ENCODE data around the gene MXRA7.
"Not testable (repeated sequence)": the region's sequence is repeated elsewhere in the genome, so short reads cannot be mapped to it uniquely, and the experiment has no call there.

Gene MXRA7

DNA sequence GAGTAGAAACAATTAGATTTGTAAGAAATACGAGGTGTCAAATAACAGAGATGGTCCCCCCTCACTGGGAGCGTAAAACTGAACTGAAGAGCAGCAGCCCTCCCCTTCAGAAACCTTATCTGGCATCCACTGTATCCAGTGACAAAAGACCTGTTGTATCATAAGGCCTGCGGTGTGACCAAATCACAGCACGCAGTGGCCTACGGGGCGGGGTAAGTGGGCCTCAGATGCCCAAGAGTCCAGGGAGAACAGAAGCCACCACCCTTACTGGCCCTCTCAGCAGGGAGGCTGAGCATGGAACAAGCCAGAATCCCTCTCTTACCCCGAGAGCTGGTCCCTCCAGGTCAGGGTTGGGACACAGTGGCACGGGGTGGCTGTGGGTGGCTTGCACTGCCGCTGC lies 10.2 kb upstream of the MXRA7 start:
- H3K4me1 ChIP-seq (ENCODE audit: control insufficient read depth, insufficient read depth, low read length) = peaks cover 16% of the 10 kb centered on the region
- no peak overlapping the region for H3K27ac ChIP-seq (ENCODE audit: low read depth, low read length)
- peaks cover 47% of the 10 kb centered on the region for H3K36me3 ChIP-seq (ENCODE audit: control insufficient read depth, insufficient read depth, low read length)
- H3K4me3 ChIP-seq (ENCODE audit: low read length) = no peak overlapping the region
- H3K27me3 ChIP-seq (ENCODE audit: control insufficient read depth, insufficient read depth, low read length) = no peaks in the 10 kb centered on the region
- no peak overlapping the region for H3K9ac ChIP-seq (ENCODE audit: low read length)

- Histone ChIP-seq H3K27me3 (ENCODE audit: control insufficient read depth, insufficient read depth, low read length) (no peaks in the 10 kb centered on the region), H3K9ac (ENCODE audit: low read length) (peak overlapping the region; percentile 6), H3K36me3 (ENCODE audit: control insufficient read depth, insufficient read depth, low read length) (peaks cover 52% of the 10 kb centered on the region), H3K4me3 (ENCODE audit: low read length) (no peak overlapping the region), H3K27ac (ENCODE audit: low read depth, low read length) (no peak overlapping the region), H3K4me1 (ENCODE audit: control insufficient read depth, insufficient read depth, low read length) (peaks cover 14% of the 10 kb centered on the region)
Measured at GRCh38 chr17:76720211-76720610, 9.4 kb upstream of the MXRA7 start.

DNA sequence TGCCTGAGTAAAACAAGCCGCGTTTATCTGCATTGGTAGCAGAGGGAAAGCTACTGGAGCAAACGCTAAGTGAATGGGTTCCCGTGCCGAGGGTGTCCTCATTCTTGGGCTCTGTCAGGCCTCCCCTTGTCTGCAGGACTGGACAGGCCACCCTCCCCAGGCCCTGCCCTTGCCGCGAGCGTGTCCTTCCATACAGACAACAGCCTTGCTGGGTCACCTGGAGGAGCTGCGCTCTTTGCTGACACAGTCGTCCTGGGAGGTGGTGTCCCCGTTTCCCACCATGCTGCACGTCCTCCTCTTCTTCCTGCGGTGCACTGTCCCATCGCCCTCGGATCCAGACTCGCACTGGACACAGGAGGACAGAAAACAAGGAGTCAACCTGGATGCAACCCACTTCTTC lies 7.8 kb upstream of the MXRA7 start:
- H3K9ac ChIP-seq (ENCODE audit: low read length) = no peak overlapping the region
- peaks cover 2% of the 10 kb centered on the region for H3K4me1 ChIP-seq (ENCODE audit: control insufficient read depth, insufficient read depth, low read length)
- H3K36me3 ChIP-seq (ENCODE audit: control insufficient read depth, insufficient read depth, low read length) = peaks cover 53% of the 10 kb centered on the region
- H3K4me3 ChIP-seq (ENCODE audit: low read length) = no peak overlapping the region
- no peak overlapping the region for H3K27ac ChIP-seq (ENCODE audit: low read depth, low read length)
- H3K27me3 ChIP-seq (ENCODE audit: control insufficient read depth, insufficient read depth, low read length) = no peaks in the 10 kb centered on the region

- Histone ChIP-seq H3K27ac (ENCODE audit: low read depth, low read length) (no peak overlapping the region), H3K4me3 (ENCODE audit: low read length) (no peak overlapping the region), H3K4me1 (ENCODE audit: control insufficient read depth, insufficient read depth, low read length) (peaks cover 3% of the 10 kb centered on the region), H3K36me3 (ENCODE audit: control insufficient read depth, insufficient read depth, low read length) (peaks cover 48% of the 10 kb centered on the region), H3K9ac (ENCODE audit: low read length) (no peak overlapping the region), H3K27me3 (ENCODE audit: control insufficient read depth, insufficient read depth, low read length) (no peaks in the 10 kb centered on the region)
Measured at GRCh38 chr17:76716839-76717215, 6.1 kb upstream of the MXRA7 start.

- H3K4me1 ChIP-seq (ENCODE audit: control insufficient read depth, insufficient read depth, low read length) = peaks cover 9% of the 10 kb centered on the region
- no peak overlapping the region for H3K9ac ChIP-seq (ENCODE audit: low read length)
- H3K27ac ChIP-seq (ENCODE audit: low read depth, low read length) = no peak overlapping the region
- H3K36me3 ChIP-seq (ENCODE audit: control insufficient read depth, insufficient read depth, low read length) = peaks cover 43% of the 10 kb centered on the region
- H3K27me3 ChIP-seq (ENCODE audit: control insufficient read depth, insufficient read depth, low read length) = no peaks in the 10 kb centered on the region
- H3K4me3 ChIP-seq (ENCODE audit: low read length) = no peak overlapping the region
Measured at GRCh38 chr17:76716146-76716838, 5.5 kb upstream of the MXRA7 start.

- H3K36me3 ChIP-seq (ENCODE audit: control insufficient read depth, insufficient read depth, low read length) = peaks cover 35% of the 10 kb centered on the region
- no peak overlapping the region for H3K27ac ChIP-seq (ENCODE audit: low read depth, low read length)
- H3K27me3 ChIP-seq (ENCODE audit: control insufficient read depth, insufficient read depth, low read length) = no peaks in the 10 kb centered on the region
- peaks cover 9% of the 10 kb centered on the region for H3K4me1 ChIP-seq (ENCODE audit: control insufficient read depth, insufficient read depth, low read length)
- no peak overlapping the region for H3K4me3 ChIP-seq (ENCODE audit: low read length)
- no peak overlapping the region for H3K9ac ChIP-seq (ENCODE audit: low read length)
Measured at GRCh38 chr17:76715496-76715830, 4.7 kb upstream of the MXRA7 start.

DNA sequence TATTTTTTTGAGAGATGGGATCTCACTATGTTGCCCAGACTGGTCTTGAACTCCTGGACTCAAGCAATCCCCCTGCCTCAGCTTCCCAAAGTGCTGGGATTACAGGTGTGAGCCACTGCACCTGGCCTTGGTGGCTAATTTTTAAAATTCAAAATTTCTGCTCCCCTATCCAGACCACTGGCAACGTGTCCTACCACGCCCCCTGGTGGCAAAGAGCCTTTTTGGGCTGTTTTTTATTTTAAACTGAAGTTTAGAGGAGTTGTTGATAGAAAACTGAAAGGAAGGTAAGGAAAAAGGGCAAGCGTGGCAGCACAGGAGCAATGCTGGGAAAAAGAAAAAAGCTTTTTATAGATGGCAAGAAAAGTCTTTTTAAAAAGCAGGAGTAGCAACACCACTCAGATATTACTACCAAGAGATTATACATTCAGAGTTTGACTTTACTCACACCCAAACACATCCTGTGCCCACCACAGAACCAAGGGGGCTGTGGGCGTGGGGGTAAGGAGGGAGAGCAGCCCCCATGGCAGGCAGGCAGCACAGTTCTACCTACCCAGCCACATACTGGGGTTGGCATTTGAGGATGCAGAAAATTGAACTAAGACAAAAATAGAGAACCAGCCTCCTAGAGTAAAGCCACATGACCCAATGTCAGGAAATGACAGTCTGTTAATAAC lies 4.2 kb upstream of the MXRA7 start:
- Histone ChIP-seq H3K27ac (ENCODE audit: low read depth, low read length) (peak overlapping the region; percentile 47), H3K36me3 (ENCODE audit: control insufficient read depth, insufficient read depth, low read length) (peaks cover 31% of the 10 kb centered on the region), H3K4me3 (ENCODE audit: low read length) (no peak overlapping the region)

GRCh38 chr17:76714336-76714735 lies 3.6 kb upstream of the MXRA7 start:
- Histone ChIP-seq H3K27me3 (ENCODE audit: control insufficient read depth, insufficient read depth, low read length) (no peaks in the 10 kb centered on the region), H3K4me1 (ENCODE audit: control insufficient read depth, insufficient read depth, low read length) (peaks cover 9% of the 10 kb centered on the region), H3K27ac (ENCODE audit: low read depth, low read length) (peak overlapping the region; percentile 47), H3K4me3 (ENCODE audit: low read length) (no peak overlapping the region), H3K9ac (ENCODE audit: low read length) (no peak overlapping the region), H3K36me3 (ENCODE audit: control insufficient read depth, insufficient read depth, low read length) (peaks cover 25% of the 10 kb centered on the region)

More for the DNA sequence above, 4.2 kb upstream of the MXRA7 start:
- H3K9ac ChIP-seq (ENCODE audit: low read length) = no peak overlapping the region
- no peaks in the 10 kb centered on the region for H3K27me3 ChIP-seq (ENCODE audit: control insufficient read depth, insufficient read depth, low read length)
- H3K4me1 ChIP-seq (ENCODE audit: control insufficient read depth, insufficient read depth, low read length) = peaks cover 9% of the 10 kb centered on the region

- Histone ChIP-seq H3K27ac (ENCODE audit: low read depth, low read length) (no peak overlapping the region), H3K4me1 (ENCODE audit: control insufficient read depth, insufficient read depth, low read length) (peaks cover 12% of the 10 kb centered on the region), H3K36me3 (ENCODE audit: control insufficient read depth, insufficient read depth, low read length) (peaks cover 22% of the 10 kb centered on the region), H3K27me3 (ENCODE audit: control insufficient read depth, insufficient read depth, low read length) (no peaks in the 10 kb centered on the region), H3K4me3 (ENCODE audit: low read length) (no peak overlapping the region), H3K9ac (ENCODE audit: low read length) (no peak overlapping the region)
Measured at GRCh38 chr17:76713765-76714164, 3.0 kb upstream of the MXRA7 start.

DNA sequence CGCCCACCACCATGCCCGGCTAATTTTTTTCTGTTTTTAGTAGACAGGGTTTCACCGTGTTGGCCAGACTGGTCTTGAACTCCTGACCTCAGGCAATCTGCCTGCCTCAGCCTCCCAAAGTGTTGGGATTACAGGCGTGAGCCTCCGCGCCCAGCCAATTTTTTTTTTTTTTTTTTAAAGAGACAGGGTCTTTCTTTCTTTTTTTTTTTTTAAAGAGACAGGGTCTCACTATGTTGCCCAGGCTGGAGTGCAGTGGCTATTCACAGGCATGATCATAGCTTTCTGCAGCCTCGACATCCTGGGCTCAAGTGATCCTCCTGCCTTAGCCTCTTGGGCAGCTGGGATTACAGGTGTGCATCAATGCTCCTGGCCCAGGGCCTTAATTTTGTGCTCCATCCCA lies 1.6 kb upstream of the MXRA7 start:
- H3K27ac ChIP-seq (ENCODE audit: low read depth, low read length); H3K4me3 ChIP-seq (ENCODE audit: low read length); H3K27me3 ChIP-seq (ENCODE audit: control insufficient read depth, insufficient read depth, low read length); H3K9ac ChIP-seq (ENCODE audit: low read length): not testable (repeated sequence)
- Histone ChIP-seq H3K36me3 (ENCODE audit: control insufficient read depth, insufficient read depth, low read length) (peaks cover 15% of the 10 kb centered on the region), H3K4me1 (ENCODE audit: control insufficient read depth, insufficient read depth, low read length) (peaks cover 26% of the 10 kb centered on the region)

DNA sequence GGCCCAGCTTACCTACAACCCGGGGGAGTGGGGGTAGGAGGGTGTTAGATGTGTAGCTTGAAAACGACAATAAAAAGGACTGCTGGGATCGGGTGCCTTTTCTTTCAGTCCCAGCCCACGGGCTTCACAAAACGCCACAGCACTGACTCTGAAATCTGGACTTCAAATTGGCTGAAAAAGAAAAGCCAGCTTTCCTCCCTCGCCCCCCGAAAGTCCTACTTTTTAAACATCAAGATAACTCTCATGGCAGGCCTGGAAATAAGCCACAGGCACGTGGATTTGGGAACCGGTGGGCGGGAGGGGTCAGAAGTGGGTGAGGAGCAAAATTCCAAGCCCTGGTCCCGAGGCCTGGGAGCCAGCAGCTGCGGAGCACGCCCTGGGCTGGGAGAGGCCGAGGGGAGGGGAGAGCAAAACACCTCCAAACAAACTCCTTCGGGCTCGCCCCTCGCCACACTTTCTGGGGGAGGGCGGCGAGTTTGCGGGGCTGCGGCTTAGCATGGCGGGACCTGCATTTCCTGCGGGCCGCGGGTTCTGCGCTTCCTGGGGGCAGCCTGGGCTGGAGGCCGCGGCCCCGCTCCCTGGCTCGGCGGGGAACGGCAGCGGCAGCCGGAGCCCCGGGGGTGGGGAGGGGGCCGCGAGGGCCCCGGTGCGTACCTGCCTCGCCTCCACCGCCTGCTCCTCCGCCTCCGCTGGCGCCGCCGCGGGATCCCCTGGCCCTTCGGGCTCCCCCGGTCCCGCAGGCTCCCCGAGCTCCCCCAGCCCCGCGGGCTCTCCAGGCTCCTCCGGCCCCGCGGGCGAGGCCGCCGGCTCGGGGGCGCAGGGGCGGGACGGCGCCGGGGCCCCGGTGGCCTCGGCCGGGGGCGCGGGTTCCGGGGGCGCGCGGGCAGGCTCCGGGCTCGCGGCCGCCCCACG lies 558 bp downstream of the MXRA7 start:
- Histone ChIP-seq H3K27ac (ENCODE audit: low read depth, low read length) (peak overlapping the region; percentile 97), H3K9ac (ENCODE audit: low read length) (peak overlapping the region; percentile 29), H3K4me1 (ENCODE audit: control insufficient read depth, insufficient read depth, low read length) (peaks cover 40% of the 10 kb centered on the region), H3K4me3 (ENCODE audit: low read length) (peak overlapping the region; percentile 64)
- H3K36me3 ChIP-seq (ENCODE audit: control insufficient read depth, insufficient read depth, low read length); H3K27me3 ChIP-seq (ENCODE audit: control insufficient read depth, insufficient read depth, low read length): not testable (repeated sequence)

DNA sequence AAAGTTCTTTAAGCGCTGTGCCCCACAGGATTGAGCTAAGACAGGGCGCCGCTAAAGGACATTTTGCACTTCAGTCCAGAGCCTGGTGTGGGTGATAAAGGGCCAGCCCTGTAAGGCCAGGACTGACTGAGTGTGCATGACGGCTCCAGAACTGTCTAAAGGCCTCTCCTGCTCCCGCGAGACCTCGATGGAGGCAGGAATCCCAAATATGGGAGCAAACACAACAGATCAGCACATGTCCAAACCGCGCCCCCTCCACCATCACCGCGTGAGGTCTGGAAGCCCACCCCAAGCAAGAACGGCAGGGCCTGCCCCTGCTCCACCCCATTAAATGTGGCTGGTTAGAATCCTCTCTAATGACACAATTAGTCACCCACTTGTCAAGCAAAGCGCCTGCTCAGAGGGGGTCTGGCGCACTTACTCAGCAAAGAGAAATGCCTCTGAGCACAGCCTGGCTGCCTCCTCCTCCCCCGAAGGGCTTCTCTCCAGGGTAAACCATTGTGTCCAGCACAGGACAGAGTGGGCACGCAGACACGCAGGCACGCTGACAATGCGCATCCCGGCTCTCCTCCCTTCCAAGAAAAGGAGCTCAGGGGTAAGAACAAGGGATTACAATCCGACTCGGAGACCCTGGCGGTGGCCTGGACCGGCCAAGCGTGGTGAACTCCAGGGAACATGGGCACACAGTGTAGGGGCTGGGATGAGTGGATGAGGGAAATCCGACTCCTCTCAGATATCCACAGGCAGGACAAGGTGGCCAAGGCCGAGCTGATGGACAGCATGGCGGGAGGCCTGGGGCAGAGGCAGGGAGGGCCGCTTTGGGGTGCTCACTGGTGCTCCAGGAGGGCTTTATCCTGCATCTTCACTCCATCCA lies 1.5 kb downstream of the MXRA7 start:
- peaks cover 44% of the 10 kb centered on the region for H3K4me1 ChIP-seq (ENCODE audit: control insufficient read depth, insufficient read depth, low read length)
- H3K36me3 ChIP-seq (ENCODE audit: control insufficient read depth, insufficient read depth, low read length) = no peaks in the 10 kb centered on the region
- peak overlapping the region; percentile 97 for H3K27ac ChIP-seq (ENCODE audit: low read depth, low read length)
- peak overlapping the region; percentile 64 for H3K4me3 ChIP-seq (ENCODE audit: low read length)
- peak overlapping the region; percentile 29 for H3K9ac ChIP-seq (ENCODE audit: low read length)
- no peaks in the 10 kb centered on the region for H3K27me3 ChIP-seq (ENCODE audit: control insufficient read depth, insufficient read depth, low read length)
